Mammary epithelial cell (primary cell): ENCODE measurements around the gene AUTS2.

ENCODE experiments used
- CTCF ChIP-seq, 2 donors: IDR thresholded peaks in 1 of 2; conservative IDR thresholded peaks in 1 of 2; 2 replicates each; pipeline ENCODE4 v1.5.1; 2011 to 2012; ENCODE audit warnings: inconsistent platforms in 2 of 2, low read length in 2 of 2, mild to moderate bottlenecking in 2 of 2, control low read depth in 1 of 2, low read depth in 1 of 2; ENCODE audit not compliant: insufficient read depth in 1 of 2; ENCODE audit errors: extremely low read depth in 1 of 2
- EZH2 ChIP-seq: IDR thresholded peaks from 2 replicates; pipeline ENCODE4 v1.6.1; 2012; ENCODE audit warnings: low read length, inconsistent platforms, borderline replicate concordance

- TF ChIP-seq CTCF (conservative IDR thresholded peaks at IDR 0.05 in 1 of 2, IDR thresholded peaks at IDR 0.05 in 1 of 2; ENCODE audit: extremely low read depth in 1 of 2, insufficient read depth in 1 of 2, low read depth in 1 of 2, low read length in 2 of 2): no peak
- TF ChIP-seq EZH2: no peak
These were observed 798 bp upstream of the AUTS2 start for GRCh38 chr7:69597278-69598076.
